Measurements from ENCODE around the gene HMCN2.

Gene HMCN2

GRCh38 chr9:130452835-130453234 is 187.3 kb downstream of the HMCN2 start:
- DNase-seq (no peak), ATAC-seq (no peak)
- Mint-ChIP-seq H3K4me3 (no peak overlapping the region), H3K27ac (no peak overlapping the region), H3K36me3 (ENCODE audit: low read depth) (no peaks in the 10 kb centered on the region), H3K4me1 (peaks cover 4% of the 10 kb centered on the region), H3K9me3 (no peaks in the 10 kb centered on the region), H3K27me3 (peaks cover 21% of the 10 kb centered on the region)

- H3K9me3 Mint-ChIP-seq = no peaks in the 10 kb centered on the region
- H3K27ac Mint-ChIP-seq = no peak overlapping the region
- no peak overlapping the region for H3K4me3 Mint-ChIP-seq
- ATAC-seq = no peak
- peaks cover 18% of the 10 kb centered on the region for H3K27me3 Mint-ChIP-seq
- no peak for DNase-seq
- H3K36me3 Mint-ChIP-seq (ENCODE audit: low read depth) = no peaks in the 10 kb centered on the region
- H3K4me1 Mint-ChIP-seq = no peaks in the 10 kb centered on the region
These were observed 187.9 kb downstream of the HMCN2 start for GRCh38 chr9:130453487-130453886.

- Mint-ChIP-seq H3K27me3 (peaks cover 21% of the 10 kb centered on the region), H3K27ac (no peak overlapping the region), H3K4me3 (no peak overlapping the region), H3K9me3 (no peaks in the 10 kb centered on the region), H3K4me1 (no peaks in the 10 kb centered on the region), H3K36me3 (ENCODE audit: low read depth) (no peaks in the 10 kb centered on the region)
- no peak for DNase-seq
- no peak for ATAC-seq
These were observed 188.7 kb downstream of the HMCN2 start for GRCh38 chr9:130454096-130454811.

DNA sequence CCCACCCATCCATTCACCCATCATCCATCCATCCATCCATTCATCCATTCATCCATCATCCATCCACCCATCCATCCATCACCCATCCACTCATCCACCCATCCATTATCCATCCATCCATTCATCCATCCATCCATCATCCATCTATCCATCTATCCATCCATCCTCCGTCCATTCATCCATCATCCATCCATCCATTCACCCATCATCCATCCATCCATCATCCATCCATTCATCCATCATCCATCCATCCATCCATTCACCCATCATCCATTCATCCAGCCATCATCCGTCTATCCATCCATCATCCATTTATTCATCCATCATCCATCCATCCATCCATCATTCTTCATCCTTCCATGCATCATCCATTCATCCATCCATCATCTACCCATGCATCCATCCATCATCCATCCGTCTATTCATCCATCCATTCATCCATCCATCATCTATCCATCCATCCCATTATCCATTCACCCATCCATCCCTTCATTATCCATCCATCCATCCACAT is 189.3 kb downstream of the HMCN2 start:
- Mint-ChIP-seq H3K4me1 (no peaks in the 10 kb centered on the region), H3K9me3 (no peaks in the 10 kb centered on the region), H3K36me3 (ENCODE audit: low read depth) (no peaks in the 10 kb centered on the region), H3K4me3 (no peak overlapping the region), H3K27ac (no peak overlapping the region), H3K27me3 (peaks cover 17% of the 10 kb centered on the region)
- no peak for ATAC-seq
- DNase-seq = no peak

DNA sequence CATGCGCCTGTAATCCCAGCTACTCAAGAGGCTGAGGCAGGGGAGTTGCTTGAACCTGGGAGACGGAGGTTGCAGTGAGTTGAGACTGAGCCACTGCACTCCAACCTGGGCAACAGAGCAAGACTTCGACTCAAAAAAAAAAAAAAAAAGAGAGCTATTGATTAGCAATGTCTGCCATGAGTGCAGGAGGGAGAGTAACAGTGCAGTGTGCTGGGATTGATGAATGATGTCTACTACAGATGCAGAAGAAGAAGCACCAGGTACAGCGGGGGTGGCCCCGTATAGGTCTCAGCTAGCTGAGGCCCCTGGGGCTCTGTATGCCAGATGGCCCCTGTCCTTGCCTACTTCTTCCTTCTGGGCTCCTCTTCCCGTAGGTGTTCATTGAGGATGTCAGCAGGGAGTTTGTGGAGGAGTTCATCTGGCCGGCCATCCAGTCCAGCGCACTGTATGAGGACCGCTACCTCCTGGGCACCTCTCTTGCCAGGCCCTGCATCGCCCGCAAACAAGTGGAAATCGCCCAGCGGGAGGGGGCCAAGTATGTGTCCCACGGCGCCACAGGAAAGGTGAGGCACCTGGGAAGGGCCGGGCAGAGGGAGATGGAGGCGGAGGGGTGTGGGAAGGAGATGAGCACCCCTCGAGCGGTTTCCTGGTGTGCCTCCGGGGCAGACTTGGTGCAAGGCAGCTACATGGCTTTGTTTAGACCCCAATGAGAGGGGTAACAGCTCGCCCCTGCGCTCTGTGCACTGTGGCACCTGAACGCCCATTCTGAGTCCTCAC is 192.7 kb downstream of the HMCN2 start:
- ATAC-seq (no peak), DNase-seq (no peak)
- H3K9me3 Mint-ChIP-seq = no peaks in the 10 kb centered on the region
- no peaks in the 10 kb centered on the region for H3K4me1 Mint-ChIP-seq
- H3K27me3 Mint-ChIP-seq = peaks cover 21% of the 10 kb centered on the region
- no peak overlapping the region for H3K4me3 Mint-ChIP-seq
- no peaks in the 10 kb centered on the region for H3K36me3 Mint-ChIP-seq (ENCODE audit: low read depth)
- H3K27ac Mint-ChIP-seq = no peak overlapping the region

GRCh38 chr9:130458804-130459067 is 193.2 kb downstream of the HMCN2 start:
- Mint-ChIP-seq H3K27me3 (peaks cover 18% of the 10 kb centered on the region), H3K27ac (no peak overlapping the region), H3K4me1 (no peaks in the 10 kb centered on the region), H3K9me3 (no peaks in the 10 kb centered on the region), H3K36me3 (ENCODE audit: low read depth) (no peaks in the 10 kb centered on the region), H3K4me3 (no peak overlapping the region)
- DNase-seq = no peak
- no peak for ATAC-seq

- H3K27ac Mint-ChIP-seq = no peak overlapping the region
- H3K9me3 Mint-ChIP-seq = no peaks in the 10 kb centered on the region
- H3K36me3 Mint-ChIP-seq (ENCODE audit: low read depth) = no peaks in the 10 kb centered on the region
- no peak for DNase-seq
- no peak for ATAC-seq
- H3K4me3 Mint-ChIP-seq = no peak overlapping the region
- no peaks in the 10 kb centered on the region for H3K4me1 Mint-ChIP-seq
- H3K27me3 Mint-ChIP-seq = peaks cover 18% of the 10 kb centered on the region
These were observed 193.6 kb downstream of the HMCN2 start for GRCh38 chr9:130459151-130459550.

- ATAC-seq (no peak), DNase-seq (no peak)
- Mint-ChIP-seq H3K27ac (no peak overlapping the region), H3K9me3 (no peaks in the 10 kb centered on the region), H3K4me1 (no peaks in the 10 kb centered on the region), H3K4me3 (no peak overlapping the region), H3K27me3 (peaks cover 18% of the 10 kb centered on the region), H3K36me3 (ENCODE audit: low read depth) (no peaks in the 10 kb centered on the region)
These were observed 194.5 kb downstream of the HMCN2 start for GRCh38 chr9:130459941-130460669.

DNA sequence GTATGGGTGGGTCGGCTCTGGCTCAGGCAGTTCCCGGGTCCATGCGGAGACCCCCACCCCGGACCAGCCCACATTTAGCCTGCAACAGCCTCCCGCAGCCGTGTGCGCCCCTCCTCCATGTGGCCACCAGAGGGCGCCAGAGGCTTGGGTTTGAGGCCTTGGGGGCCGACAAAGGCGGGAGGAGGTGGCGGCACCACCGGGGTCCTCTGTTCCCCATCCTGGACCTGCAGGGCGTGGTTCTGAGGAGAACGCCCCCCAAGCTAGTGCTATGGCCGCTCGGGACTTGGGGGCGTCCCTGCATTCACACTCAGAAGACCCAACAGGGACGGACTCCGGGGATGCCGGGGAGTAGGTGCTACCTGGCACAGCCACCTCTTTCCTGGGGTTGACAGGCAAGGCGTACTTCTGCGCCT is 195.7 kb downstream of the HMCN2 start:
- Mint-ChIP-seq H3K4me1 (no peaks in the 10 kb centered on the region), H3K27me3 (peaks cover 19% of the 10 kb centered on the region), H3K9me3 (no peaks in the 10 kb centered on the region), H3K36me3 (ENCODE audit: low read depth) (no peaks in the 10 kb centered on the region), H3K4me3 (no peak overlapping the region), H3K27ac (no peak overlapping the region)
- peak; percentile 80 for DNase-seq
- ATAC-seq = peak; percentile 34

GRCh38 chr9:130461731-130462130 is 196.2 kb downstream of the HMCN2 start:
- Mint-ChIP-seq H3K4me3 (no peak overlapping the region), H3K27ac (no peak overlapping the region), H3K4me1 (no peaks in the 10 kb centered on the region), H3K9me3 (no peaks in the 10 kb centered on the region), H3K27me3 (peaks cover 21% of the 10 kb centered on the region), H3K36me3 (ENCODE audit: low read depth) (no peaks in the 10 kb centered on the region)
- ATAC-seq = no peak
- DNase-seq = no peak

- ATAC-seq (no peak), DNase-seq (no peak)
- H3K4me3 Mint-ChIP-seq = no peak overlapping the region
- no peaks in the 10 kb centered on the region for H3K36me3 Mint-ChIP-seq (ENCODE audit: low read depth)
- H3K9me3 Mint-ChIP-seq = no peaks in the 10 kb centered on the region
- H3K27ac Mint-ChIP-seq = no peak overlapping the region
- H3K27me3 Mint-ChIP-seq = peaks cover 29% of the 10 kb centered on the region
- no peaks in the 10 kb centered on the region for H3K4me1 Mint-ChIP-seq
These were observed 197.4 kb downstream of the HMCN2 start for GRCh38 chr9:130462685-130463540.

DNA sequence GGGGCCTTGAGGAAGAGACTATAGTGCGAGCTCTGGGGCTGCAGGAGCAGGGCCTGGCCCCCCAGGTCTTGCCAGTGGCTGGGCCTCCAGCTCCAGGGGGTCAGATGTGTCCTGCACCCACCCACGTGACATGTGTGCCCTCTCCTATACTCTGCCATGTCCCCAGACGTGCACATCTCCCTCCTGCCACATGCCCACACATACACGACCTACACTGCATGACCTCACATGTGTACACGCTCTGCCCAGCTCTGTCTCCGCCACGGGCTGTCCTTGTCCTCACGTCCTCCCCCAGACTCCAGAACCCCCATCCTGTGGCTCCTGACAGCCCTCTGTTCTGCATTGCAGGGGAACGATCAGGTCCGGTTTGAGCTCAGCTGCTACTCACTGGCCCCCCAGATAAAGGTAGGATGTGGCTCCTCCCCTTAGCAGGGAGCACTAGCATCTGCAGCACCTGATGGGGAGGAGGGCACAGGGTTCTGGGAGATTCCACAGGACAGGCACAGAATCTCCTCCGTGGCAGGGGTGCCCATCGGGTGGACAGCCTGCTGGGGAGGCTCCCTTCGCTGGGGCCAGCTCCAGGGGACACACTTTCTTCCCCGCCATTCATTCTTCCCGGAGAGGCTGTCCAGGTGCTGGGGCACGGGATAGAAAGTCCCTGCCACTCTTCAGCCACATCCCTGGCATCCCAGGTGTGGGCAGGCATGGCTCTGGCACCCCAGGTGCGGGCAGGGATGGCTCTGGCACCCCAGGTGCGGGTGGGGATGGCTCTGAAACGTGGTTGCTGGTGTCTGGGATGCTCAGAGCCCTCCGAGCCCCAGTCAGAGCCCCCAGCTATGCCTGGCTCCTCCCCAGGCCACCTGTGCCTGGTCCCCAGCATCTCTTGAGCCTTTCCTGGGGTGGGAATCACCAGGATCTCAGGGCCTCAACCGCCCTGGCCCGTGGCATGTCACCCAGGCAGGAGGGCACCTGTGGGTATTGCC is 198.5 kb downstream of the HMCN2 start:
- no peak for ATAC-seq
- H3K9me3 Mint-ChIP-seq = no peaks in the 10 kb centered on the region
- no peak for DNase-seq
- H3K27me3 Mint-ChIP-seq = peaks cover 33% of the 10 kb centered on the region
- no peaks in the 10 kb centered on the region for H3K4me1 Mint-ChIP-seq
- no peaks in the 10 kb centered on the region for H3K36me3 Mint-ChIP-seq (ENCODE audit: low read depth)
- no peak overlapping the region for H3K27ac Mint-ChIP-seq
- no peak overlapping the region for H3K4me3 Mint-ChIP-seq

GRCh38 chr9:130465383-130466096 is 200.0 kb downstream of the HMCN2 start:
- no peaks in the 10 kb centered on the region for H3K4me1 Mint-ChIP-seq
- H3K4me3 Mint-ChIP-seq = no peak overlapping the region
- DNase-seq (no peak), ATAC-seq (no peak)
- H3K9me3 Mint-ChIP-seq = no peaks in the 10 kb centered on the region
- no peaks in the 10 kb centered on the region for H3K36me3 Mint-ChIP-seq (ENCODE audit: low read depth)
- no peak overlapping the region for H3K27ac Mint-ChIP-seq
- H3K27me3 Mint-ChIP-seq = peaks cover 26% of the 10 kb centered on the region
